ENCODE data around the gene CTNNB1.
"Not testable (repeated sequence)": the region's sequence is repeated elsewhere in the genome, so short reads cannot be mapped to it uniquely, and the experiment has no call there.

Gene CTNNB1

GRCh38 chr3:41272667-41273066 lies 73.4 kb downstream of the CTNNB1 start:
- H3K27ac ChIP-seq (ENCODE audit: poor library complexity, severe bottlenecking), result no peak overlapping the region
- peaks cover 7% of the 10 kb centered on the region for H3K4me1 ChIP-seq (ENCODE audit: insufficient read depth, poor library complexity, severe bottlenecking)
- no peaks in the 10 kb centered on the region for H3K9me3 ChIP-seq (ENCODE audit: severe bottlenecking)
- H3K36me3 ChIP-seq (ENCODE audit: low read depth), result no peaks in the 10 kb centered on the region
- ATAC-seq (ENCODE audit: low read depth) (no peak), DNase-seq (ENCODE audit: low spot score) (no peak)
- no peak for TF ChIP-seq CTCF (IDR thresholded peaks at IDR 0.05; ENCODE audit: poor library complexity, severe bottlenecking)
- no peak overlapping the region for H3K4me3 ChIP-seq (ENCODE audit: severe bottlenecking)
- no peaks in the 10 kb centered on the region for H3K27me3 ChIP-seq (ENCODE audit: insufficient read depth, poor library complexity, severe bottlenecking)

GRCh38 chr3:41274944-41275668 lies 75.8 kb downstream of the CTNNB1 start:
- no peaks in the 10 kb centered on the region for H3K27me3 ChIP-seq (ENCODE audit: insufficient read depth, poor library complexity, severe bottlenecking)
- H3K4me1 ChIP-seq (ENCODE audit: insufficient read depth, poor library complexity, severe bottlenecking), result no peaks in the 10 kb centered on the region
- H3K36me3 ChIP-seq (ENCODE audit: low read depth), result no peaks in the 10 kb centered on the region
- ATAC-seq (ENCODE audit: low read depth) (peak; percentile 23; the same call in 1 of the 3 replicates), DNase-seq (ENCODE audit: low spot score) (no peak)
- no peaks in the 10 kb centered on the region for H3K9me3 ChIP-seq (ENCODE audit: severe bottlenecking)
- H3K27ac ChIP-seq (ENCODE audit: poor library complexity, severe bottlenecking), result no peak overlapping the region
- no peak for TF ChIP-seq CTCF (IDR thresholded peaks at IDR 0.05; ENCODE audit: poor library complexity, severe bottlenecking)
- H3K4me3 ChIP-seq (ENCODE audit: severe bottlenecking), result no peak overlapping the region

- no peak overlapping the region for H3K4me3 ChIP-seq (ENCODE audit: severe bottlenecking)
- no peaks in the 10 kb centered on the region for H3K36me3 ChIP-seq (ENCODE audit: low read depth)
- H3K9me3 ChIP-seq (ENCODE audit: severe bottlenecking), result no peaks in the 10 kb centered on the region
- no peak overlapping the region for H3K27ac ChIP-seq (ENCODE audit: poor library complexity, severe bottlenecking)
- TF ChIP-seq CTCF (IDR thresholded peaks at IDR 0.05; ENCODE audit: poor library complexity, severe bottlenecking), result no peak
- H3K4me1 ChIP-seq (ENCODE audit: insufficient read depth, poor library complexity, severe bottlenecking), result no peaks in the 10 kb centered on the region
- no peaks in the 10 kb centered on the region for H3K27me3 ChIP-seq (ENCODE audit: insufficient read depth, poor library complexity, severe bottlenecking)
- DNase-seq (ENCODE audit: low spot score) (no peak), ATAC-seq (ENCODE audit: low read depth) (no peak)
Observed at GRCh38 chr3:41276191-41276590, 76.9 kb downstream of the CTNNB1 start.

- Histone ChIP-seq H3K27me3 (ENCODE audit: insufficient read depth, poor library complexity, severe bottlenecking) (no peaks in the 10 kb centered on the region), H3K9me3 (ENCODE audit: severe bottlenecking) (no peaks in the 10 kb centered on the region), H3K4me1 (ENCODE audit: insufficient read depth, poor library complexity, severe bottlenecking) (no peaks in the 10 kb centered on the region), H3K36me3 (ENCODE audit: low read depth) (no peaks in the 10 kb centered on the region), H3K4me3 (ENCODE audit: severe bottlenecking) (no peak overlapping the region), H3K27ac (ENCODE audit: poor library complexity, severe bottlenecking) (no peak overlapping the region)
- no peak for DNase-seq (ENCODE audit: low spot score)
- no peak for ATAC-seq (ENCODE audit: low read depth)
- TF ChIP-seq CTCF (IDR thresholded peaks at IDR 0.05; ENCODE audit: poor library complexity, severe bottlenecking), result no peak
Observed at GRCh38 chr3:41277790-41278465, 78.6 kb downstream of the CTNNB1 start.

- not testable (repeated sequence) for H3K4me1 ChIP-seq (ENCODE audit: insufficient read depth, poor library complexity, severe bottlenecking); DNase-seq (ENCODE audit: low spot score); H3K27me3 ChIP-seq (ENCODE audit: insufficient read depth, poor library complexity, severe bottlenecking); H3K27ac ChIP-seq (ENCODE audit: poor library complexity, severe bottlenecking); H3K9me3 ChIP-seq (ENCODE audit: severe bottlenecking); H3K36me3 ChIP-seq (ENCODE audit: low read depth); ATAC-seq (ENCODE audit: low read depth); H3K4me3 ChIP-seq (ENCODE audit: severe bottlenecking)
Observed at GRCh38 chr3:41284934-41285333, 85.6 kb downstream of the CTNNB1 start.

Data from RWPE2 (cell line).